Measurements from ENCODE around the gene MAZ. TPM values are rescaled to one million over a fixed set of nuclear protein-coding genes. Genes with fewer than 3 reads are reported as not detected.

The MAZ gene
- total RNA-seq, 2 experiments from 2014 or later, result 290 to 330 TPM

DNA sequence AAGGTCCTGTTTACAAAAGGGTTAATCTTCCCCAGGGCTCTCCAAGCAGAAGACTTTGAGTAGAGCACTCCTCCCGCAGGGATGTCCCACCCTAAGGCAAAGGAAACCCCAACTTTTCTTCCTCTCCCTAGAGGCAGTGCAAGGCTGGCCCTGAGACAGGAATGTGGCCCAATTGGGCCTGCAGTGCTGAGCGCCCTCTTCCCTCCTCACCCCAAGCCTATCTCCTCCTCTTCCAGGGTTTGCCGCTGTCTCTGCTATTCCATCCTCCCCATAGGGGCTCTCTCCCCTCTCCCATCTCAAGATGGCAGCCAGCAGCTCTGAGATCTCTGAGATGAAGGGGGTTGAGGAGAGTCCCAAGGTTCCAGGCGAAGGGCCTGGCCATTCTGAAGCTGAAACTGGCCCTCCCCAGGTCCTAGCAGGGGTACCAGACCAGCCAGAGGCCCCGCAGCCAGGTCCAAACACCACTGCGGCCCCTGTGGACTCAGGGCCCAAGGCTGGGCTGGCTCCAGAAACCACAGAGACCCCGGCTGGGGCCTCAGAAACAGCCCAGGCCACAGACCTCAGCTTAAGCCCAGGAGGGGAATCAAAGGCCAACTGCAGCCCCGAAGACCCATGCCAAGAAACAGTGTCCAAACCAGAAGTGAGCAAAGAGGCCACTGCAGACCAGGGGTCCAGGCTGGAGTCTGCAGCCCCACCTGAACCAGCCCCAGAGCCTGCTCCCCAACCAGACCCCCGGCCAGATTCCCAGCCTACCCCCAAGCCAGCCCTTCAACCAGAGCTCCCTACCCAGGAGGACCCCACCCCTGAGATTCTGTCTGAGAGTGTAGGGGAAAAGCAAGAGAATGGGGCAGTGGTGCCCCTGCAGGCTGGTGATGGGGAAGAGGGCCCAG lies 6.7 kb downstream of the MAZ start:
- Mint-ChIP-seq H3K4me1 (ENCODE audit: low read depth) (peaks cover 56% of the 10 kb centered on the region), H3K9me3 (no peaks in the 10 kb centered on the region), H3K27me3 (ENCODE audit: low read depth) (no peaks in the 10 kb centered on the region), H3K4me3 (peak overlapping the region; percentile 45), H3K36me3 (ENCODE audit: low read depth) (peaks cover 24% of the 10 kb centered on the region), H3K27ac (peak overlapping the region; percentile 46)
- CTCF ChIA-PET, result interaction anchor here (1.6 kb wide), 1 partner anchor 35 kb away, joined by 5 read pairs; no protein-coding TSS in a partner anchor
- intact Hi-C loops (cut with micrococcal nuclease), result no loop called here
- no peak for DNase-seq

DNA sequence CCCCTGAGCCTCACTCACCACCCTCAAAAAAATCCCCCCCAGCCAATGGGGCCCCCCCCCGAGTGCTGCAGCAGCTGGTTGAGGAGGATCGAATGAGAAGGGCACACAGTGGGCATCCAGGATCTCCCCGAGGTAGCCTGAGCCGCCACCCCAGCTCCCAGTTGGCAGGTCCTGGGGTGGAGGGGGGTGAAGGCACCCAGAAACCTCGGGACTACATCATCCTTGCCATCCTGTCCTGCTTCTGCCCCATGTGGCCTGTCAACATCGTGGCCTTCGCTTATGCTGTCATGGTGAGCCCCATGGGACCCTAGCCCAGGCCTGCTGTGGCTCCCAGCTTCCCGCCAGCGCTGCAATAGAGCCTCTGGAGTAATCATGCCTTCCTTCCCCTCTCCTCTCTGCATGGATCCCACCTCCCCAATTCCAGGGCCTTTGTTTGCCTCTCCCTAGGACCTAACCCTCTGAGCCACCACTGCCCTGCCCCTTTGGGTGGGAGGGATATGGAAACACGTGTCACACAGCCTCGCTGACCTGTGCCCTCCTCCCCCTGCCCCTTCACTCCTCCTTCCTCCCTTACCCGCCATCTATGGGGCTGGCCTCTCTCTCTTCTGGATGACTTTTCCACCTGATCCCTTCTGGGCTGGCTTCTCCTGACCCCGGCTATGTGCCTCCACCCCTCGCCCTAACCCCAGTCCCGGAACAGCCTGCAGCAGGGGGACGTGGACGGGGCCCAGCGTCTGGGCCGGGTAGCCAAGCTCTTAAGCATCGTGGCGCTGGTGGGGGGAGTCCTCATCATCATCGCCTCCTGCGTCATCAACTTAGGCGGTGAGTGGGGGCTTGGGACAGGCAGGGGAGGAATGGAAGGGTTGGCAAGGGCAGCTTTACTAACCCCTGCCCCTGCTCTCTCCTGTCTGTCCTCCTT lies 7.6 kb downstream of the MAZ start:
- H3K36me3 Mint-ChIP-seq (ENCODE audit: low read depth), result peaks cover 23% of the 10 kb centered on the region
- H3K27ac Mint-ChIP-seq, result no peak overlapping the region
- intact Hi-C loops (cut with micrococcal nuclease), result no loop called here

DNA sequence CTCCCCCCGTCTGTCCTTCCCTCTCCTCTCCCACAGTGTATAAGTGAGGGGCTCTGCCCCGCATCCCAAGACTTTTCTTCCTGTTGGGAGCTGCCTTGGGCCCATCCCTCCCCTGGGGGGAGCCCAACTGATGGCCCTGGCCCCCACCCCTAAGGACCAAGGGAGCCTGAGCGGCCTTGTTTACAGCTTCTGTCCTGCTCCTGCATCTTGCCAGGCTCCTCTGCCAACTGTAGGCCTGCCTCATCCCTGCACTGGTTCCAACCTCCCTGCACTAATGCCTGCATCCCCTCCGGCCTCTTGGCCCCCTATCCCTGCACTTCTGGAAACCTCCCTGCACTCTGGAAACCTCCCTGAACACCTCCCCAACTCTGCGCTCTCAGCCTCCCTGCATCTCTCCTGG lies 8.3 kb downstream of the MAZ start:
- intact Hi-C loops (cut with micrococcal nuclease), result no loop called here
- DNase-seq, result no peak
- Mint-ChIP-seq H3K9me3 (no peaks in the 10 kb centered on the region), H3K4me3 (peak overlapping the region; percentile 93), H3K27me3 (ENCODE audit: low read depth) (no peaks in the 10 kb centered on the region), H3K27ac (no peak overlapping the region), H3K36me3 (ENCODE audit: low read depth) (peaks cover 24% of the 10 kb centered on the region), H3K4me1 (ENCODE audit: low read depth) (peaks cover 60% of the 10 kb centered on the region)
- CTCF ChIA-PET, result interaction anchor here (0.5 to 1.6 kb wide), 2 partner anchors 34 to 230 kb away, joined by 5 read pairs; no protein-coding TSS in a partner anchor

More for the DNA sequence above, 7.6 kb downstream of the MAZ start:
- CTCF ChIA-PET, result interaction anchor here (0.5 to 1.6 kb wide), 2 partner anchors 34 to 231 kb away, joined by 5 read pairs; no protein-coding TSS in a partner anchor
- Mint-ChIP-seq H3K9me3 (no peaks in the 10 kb centered on the region), H3K4me3 (peak overlapping the region; percentile 8), H3K4me1 (ENCODE audit: low read depth) (peaks cover 57% of the 10 kb centered on the region), H3K27me3 (ENCODE audit: low read depth) (no peaks in the 10 kb centered on the region)
- no peak for DNase-seq

DNA sequence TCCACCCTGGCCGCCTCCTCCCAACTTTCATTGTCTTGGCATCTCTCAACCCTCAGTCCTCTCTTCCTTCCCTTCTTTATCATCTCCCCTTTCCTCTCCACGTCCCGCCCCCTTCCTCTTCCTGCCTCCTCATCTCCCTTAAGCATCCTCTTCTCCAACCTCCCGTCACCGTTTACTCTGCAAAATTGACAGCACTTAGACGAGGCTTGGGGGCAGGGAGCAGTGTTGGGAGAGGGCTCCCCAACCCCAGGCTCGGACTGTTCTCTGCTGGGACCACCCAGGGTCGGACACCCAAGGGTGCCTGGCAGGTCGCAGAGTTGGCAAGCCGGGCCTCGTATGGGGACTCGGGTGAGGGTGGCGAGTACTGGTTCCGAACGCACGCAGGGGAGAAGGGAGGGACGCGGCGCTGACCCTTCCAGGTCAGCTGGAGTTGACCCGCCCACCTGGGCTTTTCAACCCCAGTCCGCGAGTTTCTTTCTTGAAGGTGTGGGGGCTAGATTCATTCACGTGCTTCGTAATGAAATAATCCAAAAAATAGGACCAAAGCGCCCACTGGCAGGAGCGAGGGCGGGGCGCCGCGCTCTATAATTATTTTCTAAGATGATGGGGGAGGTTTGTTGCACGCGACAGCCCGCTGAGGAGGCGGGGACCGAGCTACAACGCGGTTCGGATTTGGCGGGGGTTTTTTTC lies 8.8 kb downstream of the MAZ start:
- Mint-ChIP-seq H3K4me1 (ENCODE audit: low read depth) (peaks cover 61% of the 10 kb centered on the region), H3K27me3 (ENCODE audit: low read depth) (no peaks in the 10 kb centered on the region), H3K9me3 (no peaks in the 10 kb centered on the region), H3K4me3 (peak overlapping the region; percentile 93), H3K27ac (peak overlapping the region; percentile 96), H3K36me3 (ENCODE audit: low read depth) (peaks cover 26% of the 10 kb centered on the region)
- CTCF ChIA-PET, result interaction anchor here (0.6 to 8.3 kb wide), 11 partner anchors 7 to 183 kb away, joined by 3 to 92 read pairs (median 5); partner anchors contain the start of gene KIF22
- peak; percentile 60 for DNase-seq
- intact Hi-C loops (cut with micrococcal nuclease), result no loop called here

DNA sequence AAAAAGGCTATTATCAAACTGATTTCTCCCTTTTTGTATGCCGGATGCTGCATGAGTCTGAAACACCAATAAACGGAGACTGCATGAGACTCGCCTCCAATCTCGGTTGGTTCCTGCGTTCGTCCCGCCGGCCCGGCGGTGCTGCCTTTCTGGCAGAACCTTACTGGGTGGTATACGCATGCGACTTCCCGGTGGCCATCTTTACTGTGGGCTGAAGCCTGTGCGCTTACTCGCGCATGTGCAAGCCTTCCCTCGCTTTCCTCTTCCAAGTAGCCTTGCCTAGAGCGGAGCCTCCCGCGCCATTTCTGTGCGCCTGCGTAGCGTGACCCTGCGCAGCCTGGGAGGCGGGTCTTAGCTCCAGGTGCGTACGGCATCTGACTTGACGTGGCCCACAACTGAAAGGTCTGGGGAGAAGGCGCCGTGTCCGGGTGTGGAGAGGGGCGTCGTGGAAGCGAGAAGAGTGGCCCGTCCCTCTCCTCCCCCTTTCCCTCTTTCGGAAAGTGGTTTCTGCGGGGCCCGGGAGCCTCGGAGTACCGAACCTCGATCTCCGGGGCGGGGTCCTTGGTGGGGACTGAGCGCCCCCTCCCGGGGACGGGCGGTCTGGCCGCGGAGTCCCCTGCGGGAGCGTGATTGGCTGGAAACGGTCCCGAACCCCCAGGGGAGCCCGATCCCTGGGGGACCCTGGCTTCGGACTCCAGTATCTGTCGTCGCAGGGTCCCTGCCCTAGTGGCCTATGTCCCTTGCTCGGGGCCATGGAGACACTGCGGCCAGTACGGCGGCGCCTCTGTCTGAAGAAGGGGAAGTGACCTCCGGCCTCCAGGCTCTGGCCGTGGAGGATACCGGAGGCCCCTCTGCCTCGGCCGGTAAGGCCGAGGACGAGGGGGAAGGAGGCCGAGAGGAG lies 9.7 kb downstream of the MAZ start, which contains the start of gene PAGR1:
Gene PAGR1, plus strand, starts transcription at position 360 of the 901 bp plus-strand sequence. Its CDS starts 374 bp downstream, at position 734.
- intact Hi-C loops (cut with micrococcal nuclease), result loop anchor here (1.0 to 2.0 kb wide), 6 partner anchors 9 to 116 kb away; partner anchors contain the start of gene CDIPT
- DNase-seq, result peak; percentile 99
- CTCF ChIA-PET, result interaction anchor here (0.6 to 8.3 kb wide), 13 partner anchors 8 to 182 kb away, joined by 3 to 92 read pairs (median 5); partner anchors contain the start of gene KIF22
- Mint-ChIP-seq H3K4me1 (ENCODE audit: low read depth) (peaks cover 55% of the 10 kb centered on the region), H3K27me3 (ENCODE audit: low read depth) (no peaks in the 10 kb centered on the region), H3K36me3 (ENCODE audit: low read depth) (peaks cover 27% of the 10 kb centered on the region), H3K4me3 (peak within 1 kb of the TSS; percentile 93), H3K27ac (peak within 1 kb of the TSS; percentile 96), H3K9me3 (no peaks in the 10 kb centered on the region)

DNA sequence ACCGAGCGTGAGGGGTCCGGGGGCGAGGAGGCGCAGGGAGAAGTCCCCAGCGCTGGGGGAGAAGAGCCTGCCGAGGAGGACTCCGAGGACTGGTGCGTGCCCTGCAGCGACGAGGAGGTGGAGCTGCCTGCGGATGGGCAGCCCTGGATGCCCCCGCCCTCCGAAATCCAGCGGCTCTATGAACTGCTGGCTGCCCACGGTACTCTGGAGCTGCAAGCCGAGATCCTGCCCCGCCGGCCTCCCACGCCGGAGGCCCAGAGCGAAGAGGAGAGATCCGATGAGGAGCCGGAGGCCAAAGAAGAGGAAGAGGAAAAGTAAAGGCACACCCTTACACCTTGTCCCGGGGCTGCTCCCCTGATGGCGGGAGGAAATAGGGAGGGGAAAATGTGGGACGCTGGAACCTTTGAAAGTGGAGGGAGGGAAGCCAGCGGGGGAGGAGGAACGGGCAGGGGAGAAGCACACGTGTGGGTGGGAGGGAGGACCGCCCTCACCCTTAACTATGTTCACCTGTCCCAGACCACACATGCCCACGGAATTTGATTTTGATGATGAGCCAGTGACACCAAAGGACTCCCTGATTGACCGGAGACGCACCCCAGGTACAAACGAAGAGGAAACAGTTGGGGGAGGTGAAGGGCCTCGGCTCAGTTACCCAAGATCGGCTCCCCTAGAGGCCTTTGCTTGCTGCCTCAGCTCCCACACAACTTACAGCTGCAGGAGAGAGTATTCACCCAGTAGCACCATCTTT lies 10.5 kb downstream of the MAZ start:
- H3K4me1 Mint-ChIP-seq (ENCODE audit: low read depth), result peaks cover 53% of the 10 kb centered on the region
- H3K36me3 Mint-ChIP-seq (ENCODE audit: low read depth), result peaks cover 31% of the 10 kb centered on the region
- DNase-seq, result peak; percentile 73
- H3K9me3 Mint-ChIP-seq, result no peaks in the 10 kb centered on the region
- intact Hi-C loops (cut with micrococcal nuclease), result loop anchor here (1.0 to 2.0 kb wide), 6 partner anchors 10 to 117 kb away; partner anchors contain the start of gene CDIPT
- H3K27ac Mint-ChIP-seq, result peak overlapping the region; percentile 96
- H3K4me3 Mint-ChIP-seq, result peak overlapping the region; percentile 93
- CTCF ChIA-PET, result interaction anchor here (0.7 to 8.3 kb wide), 10 partner anchors 8 to 154 kb away, joined by 3 to 92 read pairs (median 4); no protein-coding TSS in a partner anchor
- H3K27me3 Mint-ChIP-seq (ENCODE audit: low read depth), result no peaks in the 10 kb centered on the region

DNA sequence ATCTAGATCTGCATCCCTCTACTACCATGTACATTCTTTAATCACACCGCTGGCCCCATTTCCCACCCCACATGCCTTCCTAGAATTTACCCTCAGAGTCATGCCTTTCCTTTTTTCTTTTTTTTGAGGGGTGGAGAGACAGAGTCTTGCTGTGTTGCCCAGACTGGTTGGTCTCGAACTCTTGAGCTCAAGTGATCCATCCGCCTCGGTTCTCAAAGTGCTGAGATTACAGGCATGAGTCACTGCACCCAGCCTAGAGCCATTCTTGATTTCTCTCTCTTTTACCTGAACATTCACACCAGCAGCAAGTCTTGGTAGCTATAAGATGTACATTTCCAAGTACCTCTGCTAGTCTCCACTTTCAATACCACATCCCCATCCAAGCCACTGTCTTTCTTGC lies 11.8 kb downstream of the MAZ start:
- CTCF ChIA-PET, result interaction anchor here (0.7 to 8.3 kb wide), 6 partner anchors 9 to 118 kb away, joined by 3 to 92 read pairs (median 11); partner anchors contain the start of gene MAZ
- intact Hi-C loops (cut with micrococcal nuclease), result no loop called here
- Mint-ChIP-seq H3K4me1 (ENCODE audit: low read depth) (peaks cover 58% of the 10 kb centered on the region), H3K36me3 (ENCODE audit: low read depth) (peaks cover 33% of the 10 kb centered on the region), H3K27me3 (ENCODE audit: low read depth) (no peaks in the 10 kb centered on the region), H3K9me3 (no peaks in the 10 kb centered on the region), H3K4me3 (peak overlapping the region; percentile 77), H3K27ac (peak overlapping the region; percentile 91)
- DNase-seq, result peak; percentile 52

DNA sequence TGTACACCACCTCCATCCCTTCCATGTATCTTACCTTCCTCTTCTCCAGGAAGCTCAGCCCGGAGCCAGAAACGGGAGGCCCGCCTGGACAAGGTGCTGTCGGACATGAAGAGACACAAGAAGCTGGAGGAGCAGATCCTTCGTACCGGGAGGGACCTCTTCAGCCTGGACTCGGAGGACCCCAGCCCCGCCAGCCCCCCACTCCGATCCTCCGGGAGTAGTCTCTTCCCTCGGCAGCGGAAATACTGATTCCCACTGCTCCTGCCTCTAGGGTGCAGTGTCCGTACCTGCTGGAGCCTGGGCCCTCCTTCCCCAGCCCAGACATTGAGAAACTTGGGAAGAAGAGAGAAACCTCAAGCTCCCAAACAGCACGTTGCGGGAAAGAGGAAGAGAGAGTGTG lies 13.2 kb downstream of the MAZ start:
- Mint-ChIP-seq H3K27ac (peak overlapping the region; percentile 98), H3K27me3 (ENCODE audit: low read depth) (no peaks in the 10 kb centered on the region), H3K9me3 (no peaks in the 10 kb centered on the region), H3K4me3 (peak overlapping the region; percentile 94), H3K36me3 (ENCODE audit: low read depth) (peaks cover 33% of the 10 kb centered on the region), H3K4me1 (ENCODE audit: low read depth) (peaks cover 67% of the 10 kb centered on the region)
- intact Hi-C loops (cut with micrococcal nuclease), result no loop called here
- DNase-seq, result no peak
- CTCF ChIA-PET, result interaction anchor here (0.6 to 8.3 kb wide), 6 partner anchors 12 to 103 kb away, joined by 3 to 92 read pairs (median 4); partner anchors contain the start of genes KIF22 and MAZ

DNA sequence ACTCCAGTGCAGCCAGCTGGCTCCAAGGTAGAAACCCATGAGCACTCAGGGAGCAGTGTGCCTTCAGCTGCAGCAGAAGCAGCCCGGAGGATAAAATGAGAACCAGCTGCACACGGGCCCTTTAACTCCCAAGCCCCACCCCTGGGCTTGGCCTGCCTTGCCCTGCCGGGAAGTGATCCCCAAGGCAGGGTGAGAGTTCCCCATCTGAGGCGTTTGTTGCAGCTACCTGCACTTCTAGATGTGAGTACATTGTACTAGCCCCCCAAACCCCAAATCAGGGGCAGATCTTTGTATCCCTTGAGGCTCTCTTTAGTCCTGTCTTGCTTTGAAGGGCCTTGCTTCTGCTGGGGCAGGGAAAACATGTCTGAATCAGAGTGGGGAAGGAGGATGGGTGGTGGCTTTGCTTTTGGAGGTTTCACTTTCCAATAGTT lies 14.0 kb downstream of the MAZ start, which contains the start of gene MVP:
Gene MVP, plus strand, starts transcription at position 192 of the 431 bp plus-strand sequence. CDS start 10,088 bp downstream, outside the sequence.
- Mint-ChIP-seq H3K27me3 (ENCODE audit: low read depth) (no peaks in the 10 kb centered on the region), H3K4me3 (peak within 1 kb of the TSS; percentile 94), H3K27ac (peak within 1 kb of the TSS; percentile 98), H3K36me3 (ENCODE audit: low read depth) (peaks cover 33% of the 10 kb centered on the region), H3K4me1 (ENCODE audit: low read depth) (peaks cover 67% of the 10 kb centered on the region), H3K9me3 (no peaks in the 10 kb centered on the region)
- DNase-seq, result peak; percentile 81
- CTCF ChIA-PET, result interaction anchor here (1.1 to 8.3 kb wide), 4 partner anchors 13 to 35 kb away, joined by 4 to 92 read pairs (median 12); partner anchors contain the start of gene MAZ
- intact Hi-C loops (cut with micrococcal nuclease), result loop anchor here (1.0 to 5.0 kb wide), 4 partner anchors 15 to 552 kb away; partner anchors contain the start of genes CDIPT, MYL11, TAOK2 and TBC1D10B
